ENCODE results near the gene LIPE. TPM values are rescaled to one million over a fixed set of nuclear protein-coding genes. Genes with fewer than 3 reads are reported as not detected.

LIPE gene
- 10 to 100 TPM in 3 of 8 experiments, 1 to 10 TPM in 5; 4.2 to 13.5 (median 7.2) TPM for total RNA-seq

DNA sequence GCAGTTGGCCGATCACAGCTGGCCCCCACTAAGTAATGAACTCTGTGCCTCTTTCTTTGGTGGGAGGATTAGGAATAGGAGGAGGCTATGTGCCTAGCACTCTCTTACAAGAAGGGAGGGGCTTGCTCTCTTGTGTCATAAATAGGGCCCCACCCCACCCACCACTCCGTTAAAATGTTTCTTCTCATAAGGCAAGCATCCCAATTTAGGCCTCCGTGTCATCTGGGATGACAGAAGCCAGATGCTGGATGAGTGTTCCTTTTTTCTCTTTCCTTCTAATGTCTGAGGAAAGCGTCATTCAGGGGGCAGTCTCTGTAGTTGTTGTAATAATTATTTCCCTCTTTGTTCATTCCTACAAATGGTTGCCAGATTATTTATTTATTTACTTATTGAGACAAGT lies at the start of gene LIPE:
Gene LIPE, minus strand, starts transcription at position 76 of the 400 bp plus-strand sequence. CDS start 239 bp downstream, outside the sequence.
- no peak within 1 kb of the TSS for H3K27ac ChIP-seq
- no peak for ATAC-seq (replicated peaks in 6 of 8)
- 20 to 100% (median 69%) methylated on average over 1 to 2 of the region's 4 CpGs; no CpG with 5 or more reads in 2 of the 10 experiments for WGBS, 10 experiments
- peaks cover 8 to 9% of the 10 kb centered on the region in 2 donors for H3K4me1 ChIP-seq (replicated peaks in 1 of 2)
- H3K4me3 ChIP-seq = no peak within 1 kb of the TSS
- in situ Hi-C loops (cut with MboI; ENCODE audit: low pct_unique_long_range_greater_than_20kb in 2 of 9, low sequenced_read_pairs in 9 of 9, unreplicated experiment in 9 of 9) = no loop called here

- ATAC-seq (replicated peaks in 6 of 8) = no peak
- H3K4me1 ChIP-seq (replicated peaks in 1 of 2) = peaks cover 5 to 15% of the 10 kb centered on the region in 2 donors
- H3K27ac ChIP-seq = no peak overlapping the region
- H3K4me3 ChIP-seq = no peak overlapping the region
- in situ Hi-C loops (cut with MboI; ENCODE audit: low pct_unique_long_range_greater_than_20kb in 2 of 9, low sequenced_read_pairs in 9 of 9, unreplicated experiment in 9 of 9) = no loop called here
- WGBS, 10 experiments = 20 to 100% (median 69%) methylated on average over 1 to 3 of the region's 4 CpGs; no CpG with 5 or more reads in 4 of the 10 experiments
Observed at GRCh38 chr19:42475366-42475765, 48.2 kb upstream of the LIPE start.

GRCh38 chr19:42474743-42475142 lies 47.6 kb upstream of the LIPE start:
- ATAC-seq (replicated peaks in 6 of 8) = peak in 5 of 8 experiments; percentile 35 to 85 (median 75)
- 33 to 86% (median 61%) methylated on average over 1 to 4 of the region's 4 CpGs; no CpG with 5 or more reads in 3 of the 10 experiments for WGBS, 10 experiments
- H3K27ac ChIP-seq = peak overlapping the region in 1 of 2 donors; percentile 76

GRCh38 chr19:42473686-42474085 lies 46.5 kb upstream of the LIPE start:
- Histone ChIP-seq H3K27ac (peak overlapping the region in 1 of 2 donors; percentile 76), H3K4me1 (replicated peaks in 1 of 2) (peaks cover 5 to 15% of the 10 kb centered on the region in 2 donors), H3K4me3 (no peak overlapping the region)
- 9 to 60% (median 33%) methylated on average over 1 to 6 of the region's 6 CpGs; no CpG with 5 or more reads in 3 of the 10 experiments for WGBS, 10 experiments
- in situ Hi-C loops (cut with MboI; ENCODE audit: low pct_unique_long_range_greater_than_20kb in 2 of 9, low sequenced_read_pairs in 9 of 9, unreplicated experiment in 9 of 9) = no loop called here
- peak in 6 of 8 experiments; percentile 51 to 96 (median 66) for ATAC-seq (replicated peaks in 6 of 8)

More at GRCh38 chr19:42474743-42475142, 47.6 kb upstream of the LIPE start:
- H3K4me3 ChIP-seq = no peak overlapping the region
- in situ Hi-C loops (cut with MboI; ENCODE audit: low pct_unique_long_range_greater_than_20kb in 2 of 9, low sequenced_read_pairs in 9 of 9, unreplicated experiment in 9 of 9) = no loop called here
- peaks cover 5 to 15% of the 10 kb centered on the region in 2 donors for H3K4me1 ChIP-seq (replicated peaks in 1 of 2)

- ATAC-seq (replicated peaks in 6 of 8) = no peak
- Histone ChIP-seq H3K27ac (no peak overlapping the region), H3K4me3 (no peak overlapping the region), H3K4me1 (replicated peaks in 1 of 2) (peaks cover 5 to 15% of the 10 kb centered on the region in 2 donors)
- in situ Hi-C loops (cut with MboI; ENCODE audit: low pct_unique_long_range_greater_than_20kb in 2 of 9, low sequenced_read_pairs in 9 of 9, unreplicated experiment in 9 of 9) = no loop called here
- 61 to 100% (median 89%) methylated on average over 1 to 7 of the region's 7 CpGs; no CpG with 5 or more reads in 1 of the 10 experiments for WGBS, 10 experiments
Observed at GRCh38 chr19:42472402-42473147, 45.4 kb upstream of the LIPE start.

- no peak overlapping the region for H3K27ac ChIP-seq
- no peak for ATAC-seq (replicated peaks in 6 of 8)
Observed at GRCh38 chr19:42471554-42472249, 44.5 kb upstream of the LIPE start.

GRCh38 chr19:42469311-42470235 lies 42.4 kb upstream of the LIPE start:
- H3K4me1 ChIP-seq (replicated peaks in 1 of 2) = peaks cover 3 to 7% of the 10 kb centered on the region in 2 donors
- no peak overlapping the region for H3K4me3 ChIP-seq
- WGBS, 10 experiments = 24 to 92% (median 82%) methylated on average over 2 to 7 of the region's 8 CpGs
- no peak overlapping the region for H3K27ac ChIP-seq
- in situ Hi-C loops (cut with MboI; ENCODE audit: low pct_unique_long_range_greater_than_20kb in 2 of 9, low sequenced_read_pairs in 9 of 9, unreplicated experiment in 9 of 9) = no loop called here
- no peak for ATAC-seq (replicated peaks in 6 of 8)

More at GRCh38 chr19:42471554-42472249, 44.5 kb upstream of the LIPE start:
- WGBS, 10 experiments = 41 to 100% (median 73%) methylated on average over 1 to 5 of the region's 7 CpGs; no CpG with 5 or more reads in 2 of the 10 experiments
- Histone ChIP-seq H3K4me1 (replicated peaks in 1 of 2) (peaks cover 5 to 15% of the 10 kb centered on the region in 2 donors), H3K4me3 (no peak overlapping the region)
- in situ Hi-C loops (cut with MboI; ENCODE audit: low pct_unique_long_range_greater_than_20kb in 2 of 9, low sequenced_read_pairs in 9 of 9, unreplicated experiment in 9 of 9) = no loop called here

- in situ Hi-C loops (cut with MboI; ENCODE audit: low pct_unique_long_range_greater_than_20kb in 2 of 9, low sequenced_read_pairs in 9 of 9, unreplicated experiment in 9 of 9) = no loop called here
- H3K4me1 ChIP-seq (replicated peaks in 1 of 2) = no peaks in the 10 kb centered on the region
- ATAC-seq (replicated peaks in 6 of 8) = peak in 3 of 8 experiments; percentile 44 to 73 (median 59)
- H3K4me3 ChIP-seq = no peak overlapping the region
- 0 to 92% (median 57%) methylated on average over 2 to 3 of the region's 3 CpGs; no CpG with 5 or more reads in 7 of the 10 experiments for WGBS, 10 experiments
- no peak overlapping the region for H3K27ac ChIP-seq
Observed at GRCh38 chr19:42468273-42468796, 41.1 kb upstream of the LIPE start.

DNA sequence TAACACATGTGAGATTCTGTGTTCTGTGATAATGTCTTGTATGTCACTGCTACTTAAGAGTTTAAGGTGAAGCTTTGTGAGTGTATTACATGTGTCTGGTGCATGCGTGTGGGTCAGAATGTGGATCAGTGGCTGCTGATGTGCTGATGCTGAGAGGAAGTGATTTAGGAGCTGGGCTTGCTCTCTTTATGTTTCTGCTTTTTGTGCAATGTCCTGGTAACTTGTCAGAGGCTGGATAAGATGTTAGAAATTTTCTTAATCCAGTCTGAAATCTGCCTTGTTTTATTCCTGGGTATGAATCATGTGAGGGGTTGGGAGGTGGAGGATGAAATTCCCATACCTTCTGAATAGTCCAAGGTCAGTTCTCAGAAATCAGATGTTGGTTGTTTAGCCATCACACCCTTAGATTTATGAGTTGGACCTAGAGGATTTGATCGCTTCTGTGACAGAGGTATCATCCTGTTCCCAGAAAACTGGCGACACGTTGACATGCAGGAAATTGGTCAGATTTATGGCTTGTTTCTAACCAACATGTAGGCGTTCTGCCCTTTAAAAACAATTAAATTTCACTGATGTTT lies 40.1 kb upstream of the LIPE start:
- in situ Hi-C loops (cut with MboI; ENCODE audit: low pct_unique_long_range_greater_than_20kb in 2 of 9, low sequenced_read_pairs in 9 of 9, unreplicated experiment in 9 of 9) = no loop called here
- Histone ChIP-seq H3K27ac (no peak overlapping the region), H3K4me1 (replicated peaks in 1 of 2) (no peaks in the 10 kb centered on the region), H3K4me3 (no peak overlapping the region)
- peak in 6 of 8 experiments; percentile 33 to 69 (median 52) for ATAC-seq (replicated peaks in 6 of 8)
- WGBS, 10 experiments = 0 to 78% (median 47%) methylated on average over 1 to 5 of the region's 5 CpGs; no CpG with 5 or more reads in 4 of the 10 experiments

DNA sequence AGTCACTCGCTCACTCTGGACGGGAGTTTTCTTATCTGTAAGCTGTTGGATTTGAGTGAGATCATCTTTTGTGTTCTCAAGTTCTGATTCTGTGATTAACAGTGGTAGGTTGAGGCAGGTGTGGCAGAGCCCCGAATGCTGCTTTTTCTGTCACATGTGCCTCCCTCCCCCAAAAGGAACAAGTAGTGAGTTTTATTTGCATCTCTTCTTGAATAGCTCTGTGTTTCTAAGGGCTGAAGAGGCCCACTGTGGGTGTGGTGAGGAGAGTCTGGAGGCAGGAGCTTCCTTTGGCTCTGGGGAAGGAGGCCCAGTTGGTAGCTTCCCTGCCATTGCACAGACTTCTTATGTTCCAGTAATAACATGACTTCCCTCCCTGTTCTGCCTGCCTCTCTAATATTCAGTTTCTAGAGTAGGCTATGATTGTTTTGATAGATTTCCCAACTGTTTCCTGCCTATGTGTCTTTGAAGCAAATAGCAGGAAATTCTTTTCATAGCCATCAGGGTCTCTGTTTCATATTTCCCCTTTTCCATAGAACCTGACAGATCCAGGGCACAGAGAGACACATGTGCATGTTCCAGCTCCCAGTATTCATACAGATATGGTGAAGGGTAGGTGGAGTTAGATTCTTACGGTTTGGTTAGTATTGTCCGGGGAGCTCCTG lies 39.5 kb upstream of the LIPE start:
- 7 to 87% (median 67%) methylated on average over 2 to 5 of the region's 5 CpGs; no CpG with 5 or more reads in 2 of the 10 experiments for WGBS, 10 experiments
- Histone ChIP-seq H3K27ac (no peak overlapping the region), H3K4me1 (replicated peaks in 1 of 2) (no peaks in the 10 kb centered on the region), H3K4me3 (no peak overlapping the region)
- in situ Hi-C loops (cut with MboI; ENCODE audit: low pct_unique_long_range_greater_than_20kb in 2 of 9, low sequenced_read_pairs in 9 of 9, unreplicated experiment in 9 of 9) = no loop called here
- ATAC-seq (replicated peaks in 6 of 8) = peak in 7 of 8 experiments; percentile 9 to 50 (median 27)

- Histone ChIP-seq H3K27ac (no peak overlapping the region), H3K4me3 (no peak overlapping the region), H3K4me1 (replicated peaks in 1 of 2) (no peaks in the 10 kb centered on the region)
- 17 to 93% (median 86%) methylated on average over 1 to 4 of the region's 5 CpGs; no CpG with 5 or more reads in 3 of the 10 experiments for WGBS, 10 experiments
- in situ Hi-C loops (cut with MboI; ENCODE audit: low pct_unique_long_range_greater_than_20kb in 2 of 9, low sequenced_read_pairs in 9 of 9, unreplicated experiment in 9 of 9) = no loop called here
- no peak for ATAC-seq (replicated peaks in 6 of 8)
Observed at GRCh38 chr19:42465827-42466280, 38.7 kb upstream of the LIPE start.
